Thoracic aorta (tissue), 2 donors: Measurements from ENCODE around the gene TCEAL9. TPM values are rescaled to one million over a fixed set of nuclear protein-coding genes. Genes with fewer than 3 reads are reported as not detected.
"Not testable (repeated sequence)": the region's sequence is repeated elsewhere in the genome, so short reads cannot be mapped to it uniquely, and the experiment has no call there.

Source experiments
- ATAC-seq: fragments of 150-250 bp; one replicate; pipeline ENCODE4 v1.8.0; 2017; ENCODE audit warnings: low read depth; ENCODE audit not compliant: insufficient number of reproducible peaks, low FRiP score
- DNase-seq: peaks from one replicate; pipeline ENCODE4 v3.0.0-alpha.2; 2020; ENCODE audit warnings: low spot score
- H3K27ac ChIP-seq, 2 donors: fragments of 200-600 bp; sonication (generic); 1 replicate in 1 of 2; 2 replicates in 1 of 2; pipeline ENCODE4 v1.5.1; 2016; ENCODE audit warnings: mild to moderate bottlenecking in 2 of 2, moderate library complexity in 2 of 2
- H3K27me3 ChIP-seq: fragments of 200-600 bp; sonication (generic); replicated peaks from 2 replicates; pipeline ENCODE4 v1.6.0; 2016; ENCODE audit warnings: mild to moderate bottlenecking; ENCODE audit not compliant: insufficient read depth
- H3K36me3 ChIP-seq: fragments of 200-600 bp; sonication (generic); one replicate; pipeline ENCODE4 v1.5.1; 2016
- H3K4me1 ChIP-seq, 2 donors: fragments of 200-600 bp; sonication (generic); 1 replicate in 1 of 2; 2 replicates in 1 of 2; pipeline versions ENCODE4 v1.5.1 to v1.6.0; 2016; ENCODE audit warnings: low read depth in 2 of 2, mild to moderate bottlenecking in 1 of 2; ENCODE audit not compliant: control insufficient read depth in 1 of 2
- H3K4me3 ChIP-seq: fragments of 200-600 bp; sonication (generic); 2 replicates; pipeline ENCODE4 v1.5.1; 2016; ENCODE audit warnings: mild to moderate bottlenecking
- H3K9me3 ChIP-seq: fragments of 200-600 bp; sonication (generic); 2 replicates; pipeline ENCODE4 v1.5.1; 2016
- CTCF ChIP-seq: fragments of 200-600 bp; sonication (generic); IDR thresholded peaks from one replicate; pipeline ENCODE4 v1.5.1; 2019; ENCODE audit warnings: antibody characterized with exemption
- total RNA-seq, 2 donors: library from RNA; depleted of rRNA; stranded (reverse); fragments of >200 nt; gene quantifications; one replicate each; pipeline versions ENCODE4 v1.1.0 to v1.2.3, GENCODE V29; 2016

TCEAL9 gene
- total RNA-seq, 2 donors from 2014 or later: 70.4 to 118 TPM

GRCh38 chrX:103356858-103357257, 552 bp downstream of the TCEAL9 start:
- H3K4me1 ChIP-seq: peaks cover 0 to 6% of the 10 kb centered on the region in 2 donors
- H3K27ac ChIP-seq: peak overlapping the region; percentile 88 to 93
- no peak for ATAC-seq
- TF ChIP-seq CTCF: no peak
- H3K36me3 ChIP-seq: no peaks in the 10 kb centered on the region
- peak overlapping the region; percentile 84 for H3K4me3 ChIP-seq
- no peaks in the 10 kb centered on the region for H3K9me3 ChIP-seq
- H3K27me3 ChIP-seq: no peaks in the 10 kb centered on the region
- no peak for DNase-seq

- DNase-seq (no peak), ATAC-seq (no peak)
- H3K9me3 ChIP-seq: no peaks in the 10 kb centered on the region
- no peaks in the 10 kb centered on the region for H3K27me3 ChIP-seq
- H3K36me3 ChIP-seq: no peaks in the 10 kb centered on the region
- peaks cover 0 to 6% of the 10 kb centered on the region in 2 donors for H3K4me1 ChIP-seq
- H3K27ac ChIP-seq: peak overlapping the region in 1 of 2 donors; percentile 93
- H3K4me3 ChIP-seq: peak overlapping the region; percentile 84
- no peak for TF ChIP-seq CTCF
Observed at GRCh38 chrX:103357871-103358270, 1.6 kb downstream of the TCEAL9 start.

- H3K9me3 ChIP-seq, H3K4me1 ChIP-seq, H3K27ac ChIP-seq, H3K4me3 ChIP-seq, DNase-seq, H3K36me3 ChIP-seq, H3K27me3 ChIP-seq, ATAC-seq: not testable (repeated sequence)
Observed at GRCh38 chrX:103359605-103360004, 3.3 kb downstream of the TCEAL9 start.

- Histone ChIP-seq H3K27me3 (no peaks in the 10 kb centered on the region), H3K9me3 (no peaks in the 10 kb centered on the region), H3K4me1 (peaks cover 0 to 6% of the 10 kb centered on the region in 2 donors), H3K4me3 (no peak overlapping the region), H3K36me3 (no peaks in the 10 kb centered on the region), H3K27ac (peak overlapping the region in 1 of 2 donors; percentile 11)
- ATAC-seq (no peak), DNase-seq (no peak)
- no peak for TF ChIP-seq CTCF
Observed at GRCh38 chrX:103360092-103360491, 3.8 kb downstream of the TCEAL9 start.

- TF ChIP-seq CTCF: no peak
- Histone ChIP-seq H3K27ac (no peak overlapping the region), H3K36me3 (no peaks in the 10 kb centered on the region), H3K4me1 (peaks cover 0 to 6% of the 10 kb centered on the region in 2 donors), H3K27me3 (no peaks in the 10 kb centered on the region), H3K9me3 (no peaks in the 10 kb centered on the region), H3K4me3 (no peak overlapping the region)
- DNase-seq: no peak
- no peak for ATAC-seq
Observed at GRCh38 chrX:103360916-103361315, 4.6 kb downstream of the TCEAL9 start.

GRCh38 chrX:103361798-103362197, 5.5 kb downstream of the TCEAL9 start:
- Histone ChIP-seq H3K4me1 (peaks cover 0 to 6% of the 10 kb centered on the region in 2 donors), H3K9me3 (no peaks in the 10 kb centered on the region), H3K27me3 (no peaks in the 10 kb centered on the region), H3K4me3 (no peak overlapping the region), H3K36me3 (no peaks in the 10 kb centered on the region), H3K27ac (no peak overlapping the region)
- ATAC-seq: no peak
- no peak for DNase-seq
- TF ChIP-seq CTCF: no peak
